ENCODE measurements around the gene B3GNT7. TPM values are rescaled to one million over a fixed set of nuclear protein-coding genes. Genes with fewer than 3 reads are reported as not detected.
"Not testable (repeated sequence)": the region's sequence is repeated elsewhere in the genome, so short reads cannot be mapped to it uniquely, and the experiment has no call there.

The B3GNT7 gene
- total RNA-seq, 2 donors from 2014 or later = 244 to 258 TPM

- H3K4me1 ChIP-seq, H3K36me3 ChIP-seq, H3K27me3 ChIP-seq, H3K9me3 ChIP-seq, H3K4me3 ChIP-seq, H3K27ac ChIP-seq: not testable (repeated sequence)
- peak overlapping the region in 1 of 2 donors; percentile 12 for H3K9ac ChIP-seq (ENCODE audit: low read depth in 2 of 2, low read length in 2 of 2)
- peak; percentile 53 for TF ChIP-seq CTCF (IDR thresholded peaks at IDR 0.05)
- peak; percentile 17 for DNase-seq
- intact Hi-C loops (cut with DNase I) = loop anchor here (5.0 kb wide), 1 partner anchor 178 kb away; no protein-coding TSS in a partner anchor
These were observed 10.3 kb downstream of the B3GNT7 start for GRCh38 chr2:231405601-231406367.

- intact Hi-C loops (cut with DNase I) = loop anchor here (5.0 kb wide), 1 partner anchor 180 kb away; no protein-coding TSS in a partner anchor
- H3K9ac ChIP-seq (ENCODE audit: low read depth in 2 of 2, low read length in 2 of 2); H3K4me1 ChIP-seq; H3K27ac ChIP-seq; H3K36me3 ChIP-seq; H3K4me3 ChIP-seq; DNase-seq; H3K9me3 ChIP-seq; H3K27me3 ChIP-seq: not testable (repeated sequence)
These were observed 12.2 kb downstream of the B3GNT7 start for GRCh38 chr2:231407686-231408085.

DNA sequence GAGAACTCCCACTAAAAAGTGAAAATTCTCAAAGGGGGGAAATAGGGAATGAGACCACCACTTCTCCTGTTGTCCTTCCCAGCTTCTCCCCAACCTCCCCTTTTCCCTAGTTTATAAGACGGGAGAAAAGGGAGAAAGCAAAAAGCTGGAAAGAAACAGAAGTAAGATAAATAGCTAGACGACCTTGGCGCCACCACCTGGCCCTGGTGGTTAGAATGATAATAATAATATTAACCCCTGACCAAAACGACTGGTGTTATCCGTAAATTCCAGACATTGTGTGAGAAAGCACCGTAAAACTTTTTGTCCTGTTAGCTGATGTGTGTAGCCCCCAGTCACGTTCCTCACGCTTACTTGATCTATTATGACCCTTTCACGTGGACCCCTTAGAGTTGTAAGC, 12.8 kb downstream of the B3GNT7 start:
- H3K9ac ChIP-seq (ENCODE audit: low read depth in 2 of 2, low read length in 2 of 2); H3K36me3 ChIP-seq; H3K27ac ChIP-seq; H3K27me3 ChIP-seq; H3K4me3 ChIP-seq; DNase-seq; H3K4me1 ChIP-seq; H3K9me3 ChIP-seq: not testable (repeated sequence)
- intact Hi-C loops (cut with DNase I) = loop anchor here (5.0 kb wide), 1 partner anchor 181 kb away; no protein-coding TSS in a partner anchor

GRCh38 chr2:231409776-231410175, 14.3 kb downstream of the B3GNT7 start:
- Histone ChIP-seq H3K4me3 (no peak overlapping the region), H3K4me1 (peaks cover 4% of the 10 kb centered on the region), H3K9me3 (no peaks in the 10 kb centered on the region), H3K27ac (peak overlapping the region; percentile 72), H3K27me3 (no peaks in the 10 kb centered on the region), H3K9ac (ENCODE audit: low read depth in 2 of 2, low read length in 2 of 2) (peak overlapping the region in 1 of 2 donors; percentile 63), H3K36me3 (no peaks in the 10 kb centered on the region)
- DNase-seq = peak; percentile 82
- no peak for TF ChIP-seq CTCF (IDR thresholded peaks at IDR 0.05)
- intact Hi-C loops (cut with DNase I) = loop anchor here (5.0 kb wide), 3 partner anchors 53 to 307 kb away; partner anchors contain the start of gene NCL

GRCh38 chr2:231410293-231411004, 14.9 kb downstream of the B3GNT7 start:
- Histone ChIP-seq H3K27ac (peak overlapping the region; percentile 72), H3K36me3 (no peaks in the 10 kb centered on the region), H3K4me3 (no peak overlapping the region), H3K9ac (ENCODE audit: low read depth in 2 of 2, low read length in 2 of 2) (peak overlapping the region in 1 of 2 donors; percentile 63), H3K9me3 (no peaks in the 10 kb centered on the region), H3K27me3 (no peaks in the 10 kb centered on the region), H3K4me1 (peaks cover 4% of the 10 kb centered on the region)
- intact Hi-C loops (cut with DNase I) = loop anchor here (5.0 kb wide), 2 partner anchors 52 to 308 kb away; partner anchors contain the start of gene NCL
- no peak for DNase-seq
- TF ChIP-seq CTCF (IDR thresholded peaks at IDR 0.05) = no peak

DNA sequence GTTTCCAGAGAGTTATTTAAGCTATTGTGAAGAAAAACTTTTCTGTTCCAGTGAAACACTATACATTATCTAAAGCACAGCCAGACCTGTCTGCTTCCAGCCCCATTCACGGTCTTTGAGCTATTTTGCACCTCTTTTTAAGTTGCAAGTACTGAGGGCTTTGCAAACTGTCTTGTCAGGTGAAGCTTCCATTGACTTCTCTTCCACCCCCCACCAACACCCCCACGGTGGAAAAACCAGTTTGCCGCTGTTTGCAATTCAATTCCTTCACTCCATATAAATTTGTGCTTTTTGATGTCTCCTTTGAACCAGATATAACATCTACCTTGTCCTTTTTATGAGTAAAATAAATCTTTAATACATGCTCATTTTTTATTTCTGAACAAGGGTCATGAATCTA, 15.7 kb downstream of the B3GNT7 start:
- no peaks in the 10 kb centered on the region for H3K27me3 ChIP-seq
- no peak for TF ChIP-seq CTCF (IDR thresholded peaks at IDR 0.05)
- H3K36me3 ChIP-seq = no peaks in the 10 kb centered on the region
- no peak overlapping the region for H3K4me3 ChIP-seq
- H3K27ac ChIP-seq = peak overlapping the region; percentile 86
- DNase-seq = no peak
- peaks cover 4% of the 10 kb centered on the region for H3K4me1 ChIP-seq
- no peaks in the 10 kb centered on the region for H3K9me3 ChIP-seq
- no peak overlapping the region for H3K9ac ChIP-seq (ENCODE audit: low read depth in 2 of 2, low read length in 2 of 2)
- intact Hi-C loops (cut with DNase I) = loop anchor here (5.0 kb wide), 2 partner anchors 51 to 309 kb away; partner anchors contain the start of gene NCL

Data from colonic mucosa (tissue), 4 donors.